ENCODE results near the gene KLHL22. TPM values are rescaled to one million over a fixed set of nuclear protein-coding genes. Genes with fewer than 3 reads are reported as not detected.

KLHL22 gene
- total and polyA plus RNA-seq, 2 of the 8 experiments (the other 6 are each of a cell fraction or from before 2014, with no cell fraction given) = 9.4 to 16.2 TPM

GRCh38 chr22:20398420-20398819 lies 97.2 kb downstream of the KLHL22 start (continued):
- no peak for TF ChIP-seq EP300 (IDR thresholded peaks at IDR 0.05; ENCODE audit: borderline replicate concordance in 1 of 2, low read depth in 2 of 2, low read length in 2 of 2)
- TF ChIP-seq NRF1 (IDR thresholded peaks at IDR 0.05; ENCODE audit: low read depth, low read length) = no peak
- TF ChIP-seq EGR1 (IDR thresholded peaks at IDR 0.05; ENCODE audit: borderline replicate concordance, low read depth, low read length) = no peak
- no peak for TF ChIP-seq SP2 (IDR thresholded peaks at IDR 0.05; ENCODE audit: low read length)
- no peak for TF ChIP-seq TBP (IDR thresholded peaks at IDR 0.05; ENCODE audit: low read depth, low read length)

Data from H1 (cell line).